ENCODE data around the gene NEUROD4. TPM values are rescaled to one million over a fixed set of nuclear protein-coding genes. Genes with fewer than 3 reads are reported as not detected.

NEUROD4 gene
- total RNA-seq, 1 experiment from 2014 or later, result not detected

- no peak for TF ChIP-seq ZNF512 (CRISPR knock-in tag; IDR thresholded peaks at IDR 0.05; ENCODE audit: borderline replicate concordance)
- no peak for TF ChIP-seq ZNF263 (CRISPR knock-in tag; IDR thresholded peaks at IDR 0.05; ENCODE audit: low read depth)
Measured at GRCh38 chr12:54988402-54989054, 31.2 kb upstream of the NEUROD4 start (continued).

DNA sequence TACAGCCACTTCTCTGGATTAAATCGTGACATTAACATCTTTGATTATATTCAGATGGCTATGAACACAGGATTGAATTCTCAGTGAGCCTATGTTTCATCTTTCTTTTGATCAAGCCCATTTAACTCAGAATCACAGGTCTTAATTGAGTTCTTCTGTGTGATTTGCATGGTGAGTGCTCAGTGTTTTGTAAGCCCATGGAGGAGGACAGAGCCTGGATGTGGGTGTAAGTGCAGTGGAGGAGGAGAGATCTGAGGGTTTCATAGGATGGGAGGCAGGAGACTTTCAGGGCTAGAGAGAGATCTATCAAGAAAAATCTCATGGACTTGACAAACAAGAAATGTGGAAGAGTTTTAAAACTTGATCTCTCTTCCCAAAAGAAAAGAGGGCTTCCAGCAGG lies 29.9 kb upstream of the NEUROD4 start:
- TF ChIP-seq CREB1 (CRISPR knock-in tag; IDR thresholded peaks at IDR 0.05) (no peak), NFATC4 (CRISPR knock-in tag; IDR thresholded peaks at IDR 0.05) (no peak), ZNF416 (CRISPR knock-in tag; IDR thresholded peaks at IDR 0.05) (no peak), ZNF263 (CRISPR knock-in tag; IDR thresholded peaks at IDR 0.05; ENCODE audit: low read depth) (no peak), ZBTB21 (CRISPR knock-in tag; IDR thresholded peaks at IDR 0.05; ENCODE audit: borderline replicate concordance) (no peak), NR2C2 (CRISPR knock-in tag; IDR thresholded peaks at IDR 0.05) (no peak), TP53 (CRISPR knock-in tag; IDR thresholded peaks at IDR 0.05) (no peak), AFF4 (CRISPR knock-in tag; IDR thresholded peaks at IDR 0.05; ENCODE audit: borderline replicate concordance) (no peak), JUN (CRISPR knock-in tag; IDR thresholded peaks at IDR 0.05) (no peak), ESRRA (CRISPR knock-in tag; IDR thresholded peaks at IDR 0.05; ENCODE audit: borderline replicate concordance) (no peak), FOXP1 (CRISPR knock-in tag; IDR thresholded peaks at IDR 0.05; ENCODE audit: borderline replicate concordance) (no peak), SP1 (CRISPR knock-in tag; conservative IDR thresholded peaks at IDR 0.05) (no peak), FOXK1 (CRISPR knock-in tag; IDR thresholded peaks at IDR 0.05) (no peak), CREM (CRISPR knock-in tag; IDR thresholded peaks at IDR 0.05) (no peak)
- TF ChIP-seq, protein P1, sequence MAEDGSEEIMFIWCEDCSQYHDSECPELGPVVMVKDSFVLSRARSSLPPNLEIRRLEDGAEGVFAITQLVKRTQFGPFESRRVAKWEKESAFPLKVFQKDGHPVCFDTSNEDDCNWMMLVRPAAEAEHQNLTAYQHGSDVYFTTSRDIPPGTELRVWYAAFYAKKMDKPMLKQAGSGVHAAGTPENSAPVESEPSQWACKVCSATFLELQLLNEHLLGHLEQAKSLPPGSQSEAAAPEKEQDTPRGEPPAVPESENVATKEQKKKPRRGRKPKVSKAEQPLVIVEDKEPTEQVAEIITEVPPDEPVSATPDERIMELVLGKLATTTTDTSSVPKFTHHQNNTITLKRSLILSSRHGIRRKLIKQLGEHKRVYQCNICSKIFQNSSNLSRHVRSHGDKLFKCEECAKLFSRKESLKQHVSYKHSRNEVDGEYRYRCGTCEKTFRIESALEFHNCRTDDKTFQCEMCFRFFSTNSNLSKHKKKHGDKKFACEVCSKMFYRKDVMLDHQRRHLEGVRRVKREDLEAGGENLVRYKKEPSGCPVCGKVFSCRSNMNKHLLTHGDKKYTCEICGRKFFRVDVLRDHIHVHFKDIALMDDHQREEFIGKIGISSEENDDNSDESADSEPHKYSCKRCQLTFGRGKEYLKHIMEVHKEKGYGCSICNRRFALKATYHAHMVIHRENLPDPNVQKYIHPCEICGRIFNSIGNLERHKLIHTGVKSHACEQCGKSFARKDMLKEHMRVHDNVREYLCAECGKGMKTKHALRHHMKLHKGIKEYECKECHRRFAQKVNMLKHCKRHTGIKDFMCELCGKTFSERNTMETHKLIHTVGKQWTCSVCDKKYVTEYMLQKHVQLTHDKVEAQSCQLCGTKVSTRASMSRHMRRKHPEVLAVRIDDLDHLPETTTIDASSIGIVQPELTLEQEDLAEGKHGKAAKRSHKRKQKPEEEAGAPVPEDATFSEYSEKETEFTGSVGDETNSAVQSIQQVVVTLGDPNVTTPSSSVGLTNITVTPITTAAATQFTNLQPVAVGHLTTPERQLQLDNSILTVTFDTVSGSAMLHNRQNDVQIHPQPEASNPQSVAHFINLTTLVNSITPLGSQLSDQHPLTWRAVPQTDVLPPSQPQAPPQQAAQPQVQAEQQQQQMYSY (CRISPR knock-in tag; IDR thresholded peaks at IDR 0.05), result no peak
- TF ChIP-seq, protein P2, sequence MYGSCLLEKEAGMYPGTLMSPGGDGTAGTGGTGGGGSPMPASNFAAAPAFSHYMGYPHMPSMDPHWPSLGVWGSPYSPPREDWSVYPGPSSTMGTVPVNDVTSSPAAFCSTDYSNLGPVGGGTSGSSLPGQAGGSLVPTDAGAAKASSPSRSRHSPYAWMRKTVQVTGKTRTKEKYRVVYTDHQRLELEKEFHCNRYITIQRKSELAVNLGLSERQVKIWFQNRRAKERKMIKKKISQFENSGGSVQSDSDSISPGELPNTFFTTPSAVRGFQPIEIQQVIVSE (CRISPR knock-in tag; IDR thresholded peaks at IDR 0.05; ENCODE audit: borderline replicate concordance), result no peak
- TF ChIP-seq, protein P3, sequence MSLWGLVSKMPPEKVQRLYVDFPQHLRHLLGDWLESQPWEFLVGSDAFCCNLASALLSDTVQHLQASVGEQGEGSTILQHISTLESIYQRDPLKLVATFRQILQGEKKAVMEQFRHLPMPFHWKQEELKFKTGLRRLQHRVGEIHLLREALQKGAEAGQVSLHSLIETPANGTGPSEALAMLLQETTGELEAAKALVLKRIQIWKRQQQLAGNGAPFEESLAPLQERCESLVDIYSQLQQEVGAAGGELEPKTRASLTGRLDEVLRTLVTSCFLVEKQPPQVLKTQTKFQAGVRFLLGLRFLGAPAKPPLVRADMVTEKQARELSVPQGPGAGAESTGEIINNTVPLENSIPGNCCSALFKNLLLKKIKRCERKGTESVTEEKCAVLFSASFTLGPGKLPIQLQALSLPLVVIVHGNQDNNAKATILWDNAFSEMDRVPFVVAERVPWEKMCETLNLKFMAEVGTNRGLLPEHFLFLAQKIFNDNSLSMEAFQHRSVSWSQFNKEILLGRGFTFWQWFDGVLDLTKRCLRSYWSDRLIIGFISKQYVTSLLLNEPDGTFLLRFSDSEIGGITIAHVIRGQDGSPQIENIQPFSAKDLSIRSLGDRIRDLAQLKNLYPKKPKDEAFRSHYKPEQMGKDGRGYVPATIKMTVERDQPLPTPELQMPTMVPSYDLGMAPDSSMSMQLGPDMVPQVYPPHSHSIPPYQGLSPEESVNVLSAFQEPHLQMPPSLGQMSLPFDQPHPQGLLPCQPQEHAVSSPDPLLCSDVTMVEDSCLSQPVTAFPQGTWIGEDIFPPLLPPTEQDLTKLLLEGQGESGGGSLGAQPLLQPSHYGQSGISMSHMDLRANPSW (CRISPR knock-in tag; conservative IDR thresholded peaks at IDR 0.05; ENCODE audit: low read depth), result no peak
- TF ChIP-seq, protein P4, sequence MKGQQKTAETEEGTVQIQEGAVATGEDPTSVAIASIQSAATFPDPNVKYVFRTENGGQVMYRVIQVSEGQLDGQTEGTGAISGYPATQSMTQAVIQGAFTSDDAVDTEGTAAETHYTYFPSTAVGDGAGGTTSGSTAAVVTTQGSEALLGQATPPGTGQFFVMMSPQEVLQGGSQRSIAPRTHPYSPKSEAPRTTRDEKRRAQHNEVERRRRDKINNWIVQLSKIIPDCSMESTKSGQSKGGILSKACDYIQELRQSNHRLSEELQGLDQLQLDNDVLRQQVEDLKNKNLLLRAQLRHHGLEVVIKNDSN (CRISPR knock-in tag; IDR thresholded peaks at IDR 0.05), result no peak
- TF ChIP-seq, protein P5, sequence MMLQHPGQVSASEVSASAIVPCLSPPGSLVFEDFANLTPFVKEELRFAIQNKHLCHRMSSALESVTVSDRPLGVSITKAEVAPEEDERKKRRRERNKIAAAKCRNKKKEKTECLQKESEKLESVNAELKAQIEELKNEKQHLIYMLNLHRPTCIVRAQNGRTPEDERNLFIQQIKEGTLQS (CRISPR knock-in tag; conservative IDR thresholded peaks at IDR 0.05), result no peak
- TF ChIP-seq, protein P6, sequence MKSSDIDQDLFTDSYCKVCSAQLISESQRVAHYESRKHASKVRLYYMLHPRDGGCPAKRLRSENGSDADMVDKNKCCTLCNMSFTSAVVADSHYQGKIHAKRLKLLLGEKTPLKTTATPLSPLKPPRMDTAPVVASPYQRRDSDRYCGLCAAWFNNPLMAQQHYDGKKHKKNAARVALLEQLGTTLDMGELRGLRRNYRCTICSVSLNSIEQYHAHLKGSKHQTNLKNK (CRISPR knock-in tag; IDR thresholded peaks at IDR 0.05), result no peak
- no peaks in the 10 kb centered on the region for H3K4me1 Mint-ChIP-seq
- no peak overlapping the region for H3K27ac Mint-ChIP-seq
- no peak overlapping the region for H3K4me3 Mint-ChIP-seq
- DNase-seq (ENCODE audit: low spot score) (no peak), ATAC-seq (no peak)
- ChIA-PET POLR2A (no interaction called here), CTCF (interaction anchor here (1.0 kb wide), 1 partner anchor 82 kb away, joined by 3 read pairs; no protein-coding TSS in a partner anchor)
- H3K27me3 Mint-ChIP-seq (ENCODE audit: low read depth), result no peaks in the 10 kb centered on the region
- 0 out of 2 replicates have a peak, but pooled peaks cover 5% of the 10 kb centered on the region for H3K9me3 Mint-ChIP-seq
- H3K36me3 Mint-ChIP-seq, result no peaks in the 10 kb centered on the region
